H9 (cell line): ENCODE results near the gene ARHGAP15. TPM values are rescaled to one million over a fixed set of nuclear protein-coding genes. Genes with fewer than 3 reads are reported as not detected.

Experiments used
- DNase-seq: peaks from one replicate; pipeline ENCODE4 v3.0.0-alpha.2; 2017
- H2AFZ ChIP-seq: one replicate; pipeline ENCODE4 v1.6.1; 2013; ENCODE audit warnings: mild to moderate bottlenecking, low read length, control low read depth, moderate library complexity
- H2AK5ac ChIP-seq: 2 replicates; pipeline ENCODE4 v1.6.1; 2013; ENCODE audit warnings: low read length, control low read depth, mixed read lengths; ENCODE audit not compliant: insufficient read length
- H2BK120ac ChIP-seq: one replicate; pipeline ENCODE4 v1.6.1; 2013; ENCODE audit warnings: low read depth, mild to moderate bottlenecking, low read length, control low read depth, inconsistent platforms; ENCODE audit not compliant: poor library complexity, severe bottlenecking
- H2BK12ac ChIP-seq: 2 replicates; pipeline ENCODE4 v1.6.1; 2013; ENCODE audit warnings: low read length, control low read depth, mixed read lengths, low read depth; ENCODE audit not compliant: insufficient read length
- H2BK15ac ChIP-seq: 2 replicates; pipeline ENCODE4 v1.6.1; 2013; ENCODE audit warnings: low read depth, low read length, control low read depth
- H2BK20ac ChIP-seq: one replicate; pipeline ENCODE4 v1.6.1; 2013; ENCODE audit warnings: low read depth, mild to moderate bottlenecking, low read length, control low read depth, inconsistent platforms; ENCODE audit not compliant: poor library complexity, severe bottlenecking
- H2BK5ac ChIP-seq: 2 replicates; pipeline ENCODE4 v1.6.1; 2013; ENCODE audit warnings: low read length, control low read depth, mixed read lengths; ENCODE audit not compliant: insufficient read length
- H3K14ac ChIP-seq: 2 replicates; pipeline ENCODE4 v1.6.1; 2013; ENCODE audit warnings: low read length, control low read depth; ENCODE audit not compliant: insufficient read depth
- H3K18ac ChIP-seq: 2 replicates; pipeline ENCODE4 v1.6.1; 2013; ENCODE audit warnings: low read depth, mild to moderate bottlenecking, mixed read lengths, low read length, control low read depth; ENCODE audit not compliant: insufficient read length
- H3K23ac ChIP-seq: 2 replicates; pipeline ENCODE4 v1.6.1; 2013; ENCODE audit warnings: low read length, control low read depth, mixed read lengths, low read depth; ENCODE audit not compliant: insufficient read length
- H3K23me2 ChIP-seq: 2 replicates; pipeline ENCODE4 v1.6.1; 2013; ENCODE audit warnings: low read depth, mild to moderate bottlenecking, mixed read lengths, low read length, control low read depth; ENCODE audit not compliant: insufficient read length, poor library complexity, severe bottlenecking
- H3K27ac ChIP-seq: 2 replicates; pipeline ENCODE4 v1.5.1; 2013; ENCODE audit warnings: low read length, control low read depth, mixed read lengths, low read depth; ENCODE audit not compliant: insufficient read length
- H3K27me3 ChIP-seq: 2 replicates; pipeline ENCODE4 v1.6.1; 2013; ENCODE audit warnings: low read length, control low read depth, inconsistent platforms; ENCODE audit not compliant: insufficient read depth
- H3K4ac ChIP-seq: 2 replicates; pipeline ENCODE4 v1.6.1; 2013; ENCODE audit warnings: low read depth, mild to moderate bottlenecking, control low read depth, inconsistent platforms, low read length, moderate library complexity
- H3K4me1 ChIP-seq: 2 replicates; pipeline ENCODE4 v1.6.1; 2013; ENCODE audit warnings: low read length, control low read depth, inconsistent platforms; ENCODE audit not compliant: insufficient read depth
- H3K4me2 ChIP-seq: 2 replicates; pipeline ENCODE4 v1.6.1; 2013; ENCODE audit warnings: low read length, control low read depth, mixed read lengths; ENCODE audit not compliant: insufficient read length, insufficient read depth
- H3K56ac ChIP-seq: 2 replicates; pipeline ENCODE4 v1.6.1; 2013; ENCODE audit warnings: low read depth, mild to moderate bottlenecking, mixed read lengths, low read length, control low read depth; ENCODE audit not compliant: insufficient read length
- H3K79me1 ChIP-seq: 2 replicates; pipeline ENCODE4 v1.6.1; 2013; ENCODE audit warnings: low read depth, mild to moderate bottlenecking, moderate library complexity, low read length, control low read depth, inconsistent platforms; ENCODE audit not compliant: insufficient read depth, poor library complexity, severe bottlenecking
- H3K79me2 ChIP-seq: 2 replicates; pipeline ENCODE4 v1.6.1; 2013; ENCODE audit warnings: low read length, control low read depth, inconsistent platforms; ENCODE audit not compliant: insufficient read depth
- H3K9ac ChIP-seq: 2 replicates; pipeline ENCODE4 v1.6.1; 2013; ENCODE audit warnings: low read length, control low read depth, mixed read lengths; ENCODE audit not compliant: insufficient read length; ENCODE audit errors: extremely low read depth
- H3K9me3 ChIP-seq: one replicate; pipeline ENCODE4 v1.6.1; 2013; ENCODE audit warnings: low read depth, low read length, inconsistent platforms; ENCODE audit not compliant: control insufficient read depth
- H3T11ph ChIP-seq: one replicate; pipeline ENCODE4 v1.6.1; 2013; ENCODE audit warnings: mild to moderate bottlenecking, low read length, control low read depth, inconsistent platforms
- H4K20me1 ChIP-seq: one replicate; pipeline ENCODE4 v1.6.1; 2013; ENCODE audit not compliant: control insufficient read depth, insufficient read length, insufficient read depth
- H4K5ac ChIP-seq: 2 replicates; pipeline ENCODE4 v1.6.1; 2013; ENCODE audit warnings: low read depth, mild to moderate bottlenecking, mixed read lengths, low read length, control low read depth; ENCODE audit not compliant: insufficient read length
- H4K8ac ChIP-seq: replicated peaks from 2 replicates; pipeline ENCODE4 v1.6.1; 2013; ENCODE audit warnings: low read length, control low read depth, mixed read lengths, low read depth; ENCODE audit not compliant: insufficient read length
- H4K91ac ChIP-seq: 2 replicates; pipeline ENCODE4 v1.6.1; 2013; ENCODE audit warnings: low read depth, mild to moderate bottlenecking, moderate library complexity, mixed read lengths, low read length, control low read depth; ENCODE audit not compliant: insufficient read length
- H3K27ac Mint-ChIP-seq, 3 experiments: 2 replicates in 2 of 3; 3 replicates in 1 of 3; pipeline ENCODE4 v1.8.0; 2020 to 2021; ENCODE audit warnings: mixed read lengths in 3 of 3, mild to moderate bottlenecking in 1 of 3, moderate library complexity in 1 of 3
- H3K27me3 Mint-ChIP-seq: 2 replicates; pipeline ENCODE4 v1.8.0; 2021; ENCODE audit warnings: low read depth, mild to moderate bottlenecking, moderate library complexity, mixed read lengths
- H3K36me3 Mint-ChIP-seq, 3 experiments: 2 replicates in 2 of 3; 3 replicates in 1 of 3; pipeline ENCODE4 v1.8.0; 2020 to 2021; ENCODE audit warnings: low read depth in 3 of 3, mixed read lengths in 3 of 3; ENCODE audit not compliant: insufficient read depth in 1 of 3
- H3K4me1 Mint-ChIP-seq, 2 experiments: 2 replicates each; pipeline ENCODE4 v1.8.0; 2020; ENCODE audit warnings: mixed read lengths in 2 of 2
- H3K4me3 Mint-ChIP-seq, 2 experiments: 2 replicates in 1 of 2; 3 replicates in 1 of 2; pipeline ENCODE4 v1.8.0; 2020 to 2021; ENCODE audit warnings: mild to moderate bottlenecking in 2 of 2, mixed read lengths in 2 of 2, moderate library complexity in 1 of 2
- H3K9me3 Mint-ChIP-seq, 2 experiments: 2 replicates in 1 of 2; 3 replicates in 1 of 2; pipeline ENCODE4 v1.8.0; 2020; ENCODE audit warnings: mild to moderate bottlenecking in 2 of 2, mixed read lengths in 2 of 2, moderate library complexity in 1 of 2
- CTCF ChIP-seq: fragments of 200-600 bp; sonication (generic); conservative IDR thresholded peaks from 3 replicates; pipeline ENCODE4 v1.8.0; 2021; ENCODE audit warnings: antibody characterized with exemption, mild to moderate bottlenecking
- WGBS: extraction: QIAGEN DNeasy Blood & Tissue Kit; methylation state at CpG from one replicate; pipeline ENCODE4 v1.1.7; 2013; ENCODE audit warnings: missing lambda C conversion rate, low lambda C conversion rate, mixed read lengths; ENCODE audit not compliant: insufficient read length; ENCODE audit errors: extremely low coverage; 5-methylcytosine and 5-hydroxymethylcytosine counted together
- total RNA-seq: library from RNA; stranded (reverse); gene quantifications from 2 replicates; pipeline ENCODE4 v1.2.1, GENCODE V29; 2021

Gene ARHGAP15
- total RNA-seq, 1 experiment from 2014 or later = not detected

DNA sequence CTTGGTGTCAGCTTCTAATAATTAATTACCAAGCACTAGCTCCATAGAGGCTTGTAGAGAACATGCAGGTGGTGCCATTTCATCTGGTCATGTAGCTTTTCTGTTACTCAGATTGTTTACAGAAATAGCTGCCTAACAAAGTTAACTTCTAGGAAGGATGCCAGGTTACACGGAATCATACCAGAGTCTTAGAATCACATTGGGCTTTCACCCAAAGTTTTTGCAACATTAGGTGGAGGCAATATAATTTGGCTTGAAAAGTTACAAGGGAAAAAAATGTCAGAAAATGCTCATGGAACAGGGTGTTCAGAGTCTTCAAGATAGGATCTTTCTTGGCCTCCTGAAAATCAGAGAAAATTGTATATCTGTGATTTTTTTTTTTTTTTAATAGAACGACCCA lies 135.6 kb downstream of the ARHGAP15 start:
- H3K4me1 Mint-ChIP-seq = no peaks in the 10 kb centered on the region
- H3K4me1 ChIP-seq = no peaks in the 10 kb centered on the region; the same call in 1 of the 2 replicates
- H3K56ac ChIP-seq = no peak overlapping the region
- H4K91ac ChIP-seq = no peak overlapping the region
- no peak overlapping the region for H3K4me3 Mint-ChIP-seq
- no peaks in the 10 kb centered on the region for H3K36me3 Mint-ChIP-seq
- no peaks in the 10 kb centered on the region for H3K27me3 ChIP-seq
- DNase-seq = no peak
- H2AK5ac ChIP-seq = no peak overlapping the region
- no peak overlapping the region for H2BK15ac ChIP-seq
- no peak overlapping the region for H2BK120ac ChIP-seq
- H3K79me2 ChIP-seq = no peaks in the 10 kb centered on the region
- no peak overlapping the region for H3T11ph ChIP-seq
- no peak overlapping the region for H3K4ac ChIP-seq
- H3K9me3 ChIP-seq = no peaks in the 10 kb centered on the region
- no peak overlapping the region for H3K14ac ChIP-seq
- no CpG with 5 or more reads among the region's 2 CpGs for WGBS
- no peak overlapping the region for H4K5ac ChIP-seq
- no peak overlapping the region for H2BK5ac ChIP-seq
- H2BK12ac ChIP-seq = no peak overlapping the region
- H3K27me3 Mint-ChIP-seq = no peaks in the 10 kb centered on the region
- no peak overlapping the region for H2BK20ac ChIP-seq
- H3K18ac ChIP-seq = no peak overlapping the region
- no peaks in the 10 kb centered on the region for H3K9me3 Mint-ChIP-seq
- no peak overlapping the region for H2AFZ ChIP-seq
- H3K4me2 ChIP-seq = no peak overlapping the region
- no peak for TF ChIP-seq CTCF
- no peaks in the 10 kb centered on the region for H3K79me1 ChIP-seq
- H3K23me2 ChIP-seq = no peaks in the 10 kb centered on the region
- no peak overlapping the region for H4K8ac ChIP-seq
- no peak overlapping the region for H3K23ac ChIP-seq
- H4K20me1 ChIP-seq = no peaks in the 10 kb centered on the region
- no peak overlapping the region for H3K27ac ChIP-seq
- H3K27ac Mint-ChIP-seq = no peak overlapping the region
- H3K9ac ChIP-seq = no peak overlapping the region
